Type B pancreatic cell (in vitro differentiated cells): ENCODE measurements around the gene CFAP74. TPM values are rescaled to one million over a fixed set of nuclear protein-coding genes. Genes with fewer than 3 reads are reported as not detected.

ENCODE experiments used
- DNase-seq: peaks from one replicate; pipeline ENCODE4 v3.0.0; 2021; ENCODE audit warnings: mixed read lengths; ENCODE audit not compliant: unreplicated experiment; ENCODE audit errors: extremely low spot score
- H3K27ac Mint-ChIP-seq: 2 replicates; pipeline ENCODE4 v1.8.0; 2021; ENCODE audit warnings: mild to moderate bottlenecking, mixed read lengths
- H3K27me3 Mint-ChIP-seq: 2 replicates; pipeline ENCODE4 v1.8.0; 2021; ENCODE audit warnings: mixed read lengths
- H3K36me3 Mint-ChIP-seq: 2 replicates; pipeline ENCODE4 v1.8.0; 2021; ENCODE audit warnings: mixed read lengths
- H3K4me1 Mint-ChIP-seq: one replicate; pipeline ENCODE4 v1.8.0; 2021; ENCODE audit warnings: mixed read lengths; ENCODE audit not compliant: unreplicated experiment
- H3K4me3 Mint-ChIP-seq: 2 replicates; pipeline ENCODE4 v1.8.0; 2021; ENCODE audit warnings: mild to moderate bottlenecking, mixed read lengths
- H3K9me3 Mint-ChIP-seq: 2 replicates; pipeline ENCODE4 v1.8.0; 2021; ENCODE audit warnings: mixed read lengths
- total RNA-seq: library from RNA; stranded (reverse); gene quantifications from 2 replicates; pipeline ENCODE4 v1.2.1, GENCODE V29; 2021; ENCODE audit warnings: low replicate concordance
- TF ChIP-seq, protein P1 (sequence below): fragments of 200-600 bp; sonication (generic); conservative IDR thresholded peaks from 2 replicates; pipeline ENCODE4 v1.5.0; 2021; ENCODE audit warnings: antibody characterized with exemption, mild to moderate bottlenecking

The CFAP74 gene
- total RNA-seq, 1 donor from 2014 or later, result 1.5 TPM

DNA sequence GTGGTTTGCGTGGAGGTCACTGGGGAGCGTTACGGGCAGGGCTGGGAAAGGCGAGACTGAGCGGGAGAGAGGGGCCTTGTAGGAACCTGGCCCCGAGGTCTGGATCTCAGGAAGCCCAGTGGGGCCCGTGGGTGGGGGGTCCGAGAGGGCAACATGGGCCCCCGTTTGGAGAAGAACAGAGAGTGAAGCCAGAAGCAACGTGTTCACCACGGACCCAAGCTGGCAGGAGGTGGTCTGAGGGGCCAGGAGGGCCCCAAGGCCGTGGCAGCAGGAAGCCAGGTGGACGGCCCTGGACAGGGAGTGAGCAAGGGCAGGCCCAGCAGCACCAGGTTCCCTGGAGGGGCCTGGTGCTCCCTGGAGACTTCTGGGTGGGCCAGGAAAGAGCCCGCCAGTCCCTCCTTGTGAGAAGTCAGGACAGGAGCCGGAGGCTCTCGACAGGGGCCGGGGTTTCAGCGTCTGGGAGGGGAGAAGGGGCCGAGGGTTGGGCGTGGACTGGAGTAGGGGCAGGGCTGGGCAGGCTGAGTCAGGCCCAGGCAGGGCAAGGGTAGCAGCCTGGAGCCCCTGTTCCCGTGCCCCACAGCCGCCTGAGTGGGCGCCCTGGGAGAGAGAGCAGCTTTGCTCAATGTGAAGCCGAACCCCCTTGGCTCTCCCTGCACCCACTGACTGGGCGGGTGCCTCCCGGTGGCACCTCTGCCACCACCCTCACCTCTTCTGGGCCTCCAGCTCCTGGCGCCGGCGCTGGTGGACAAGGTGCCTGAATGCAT lies 33.5 kb downstream of the CFAP74 start:
- H3K27ac Mint-ChIP-seq, result no peak overlapping the region
- H3K9me3 Mint-ChIP-seq, result no peaks in the 10 kb centered on the region
- no peaks in the 10 kb centered on the region for H3K36me3 Mint-ChIP-seq
- peaks cover 10% of the 10 kb centered on the region for H3K27me3 Mint-ChIP-seq
- no peaks in the 10 kb centered on the region for H3K4me1 Mint-ChIP-seq
- H3K4me3 Mint-ChIP-seq, result no peak overlapping the region
- TF ChIP-seq, protein P1, sequence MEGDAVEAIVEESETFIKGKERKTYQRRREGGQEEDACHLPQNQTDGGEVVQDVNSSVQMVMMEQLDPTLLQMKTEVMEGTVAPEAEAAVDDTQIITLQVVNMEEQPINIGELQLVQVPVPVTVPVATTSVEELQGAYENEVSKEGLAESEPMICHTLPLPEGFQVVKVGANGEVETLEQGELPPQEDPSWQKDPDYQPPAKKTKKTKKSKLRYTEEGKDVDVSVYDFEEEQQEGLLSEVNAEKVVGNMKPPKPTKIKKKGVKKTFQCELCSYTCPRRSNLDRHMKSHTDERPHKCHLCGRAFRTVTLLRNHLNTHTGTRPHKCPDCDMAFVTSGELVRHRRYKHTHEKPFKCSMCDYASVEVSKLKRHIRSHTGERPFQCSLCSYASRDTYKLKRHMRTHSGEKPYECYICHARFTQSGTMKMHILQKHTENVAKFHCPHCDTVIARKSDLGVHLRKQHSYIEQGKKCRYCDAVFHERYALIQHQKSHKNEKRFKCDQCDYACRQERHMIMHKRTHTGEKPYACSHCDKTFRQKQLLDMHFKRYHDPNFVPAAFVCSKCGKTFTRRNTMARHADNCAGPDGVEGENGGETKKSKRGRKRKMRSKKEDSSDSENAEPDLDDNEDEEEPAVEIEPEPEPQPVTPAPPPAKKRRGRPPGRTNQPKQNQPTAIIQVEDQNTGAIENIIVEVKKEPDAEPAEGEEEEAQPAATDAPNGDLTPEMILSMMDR, result no peak
- no peak for DNase-seq

DNA sequence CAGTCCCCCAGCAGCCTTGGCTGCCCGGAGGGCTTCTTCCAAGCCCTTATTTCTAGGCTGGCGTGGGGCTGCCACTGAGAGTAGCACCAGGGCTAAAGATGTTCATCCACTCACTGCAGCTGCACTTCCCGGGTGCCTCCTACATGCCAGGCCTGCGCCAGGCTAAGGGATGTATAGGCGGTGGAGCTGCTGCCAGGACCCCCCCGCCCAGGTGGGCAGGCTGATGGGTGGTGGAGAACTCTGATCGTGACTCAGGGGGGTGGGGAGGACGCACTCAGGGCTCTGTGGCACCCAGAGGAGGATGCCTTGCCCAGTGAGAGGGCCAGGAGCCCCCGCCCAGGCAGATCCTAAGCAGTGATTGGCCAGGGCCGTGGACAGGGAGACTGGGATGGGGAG lies 34.1 kb downstream of the CFAP74 start:
- Mint-ChIP-seq H3K9me3 (no peaks in the 10 kb centered on the region), H3K4me1 (no peaks in the 10 kb centered on the region), H3K4me3 (no peak overlapping the region), H3K36me3 (no peaks in the 10 kb centered on the region), H3K27me3 (peaks cover 3% of the 10 kb centered on the region), H3K27ac (no peak overlapping the region)
- DNase-seq, result no peak
- TF ChIP-seq, protein P1, result no peak

DNA sequence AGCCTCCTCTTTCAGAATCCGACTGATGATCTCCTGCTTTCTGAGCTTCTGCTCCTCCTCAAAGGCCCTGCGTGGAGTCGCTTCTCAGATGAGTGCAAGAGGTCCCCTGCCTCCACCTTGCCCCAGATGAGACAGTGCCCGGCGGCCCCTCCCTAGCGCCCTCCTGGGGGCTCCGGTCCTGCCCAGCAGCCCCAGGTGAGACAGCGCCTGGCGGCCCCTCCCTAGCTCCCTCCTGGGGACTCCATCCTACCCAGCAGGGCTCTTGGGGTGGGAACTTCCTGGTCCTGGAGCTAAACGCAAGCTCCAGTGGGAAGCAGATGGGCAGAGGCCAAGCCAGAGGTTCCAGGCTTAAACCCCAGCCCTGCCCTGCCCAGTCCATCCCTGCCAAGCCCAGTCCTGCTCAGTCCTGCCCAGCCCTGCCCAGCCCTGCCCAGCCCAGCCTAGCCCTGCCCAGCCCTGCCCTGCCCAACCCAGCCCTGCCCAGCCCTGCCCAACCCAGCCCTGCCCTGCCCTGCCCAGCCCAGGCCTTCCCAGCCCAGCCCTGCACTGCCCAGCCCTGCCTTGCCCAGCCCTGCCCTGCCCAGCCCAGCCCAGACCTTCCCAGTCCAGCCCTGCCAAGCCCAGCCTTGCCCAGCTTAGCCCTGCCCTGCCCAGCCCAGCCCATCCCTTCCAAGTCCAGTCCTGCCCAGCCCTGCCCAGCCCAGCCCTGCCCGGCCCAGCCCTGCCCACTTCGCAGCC lies 34.6 kb downstream of the CFAP74 start:
- Mint-ChIP-seq H3K27ac (no peak overlapping the region), H3K36me3 (no peaks in the 10 kb centered on the region), H3K4me3 (no peak overlapping the region), H3K9me3 (no peaks in the 10 kb centered on the region), H3K27me3 (peaks cover 3% of the 10 kb centered on the region), H3K4me1 (no peaks in the 10 kb centered on the region)
- no peak for DNase-seq
- TF ChIP-seq, protein P1, result no peak

DNA sequence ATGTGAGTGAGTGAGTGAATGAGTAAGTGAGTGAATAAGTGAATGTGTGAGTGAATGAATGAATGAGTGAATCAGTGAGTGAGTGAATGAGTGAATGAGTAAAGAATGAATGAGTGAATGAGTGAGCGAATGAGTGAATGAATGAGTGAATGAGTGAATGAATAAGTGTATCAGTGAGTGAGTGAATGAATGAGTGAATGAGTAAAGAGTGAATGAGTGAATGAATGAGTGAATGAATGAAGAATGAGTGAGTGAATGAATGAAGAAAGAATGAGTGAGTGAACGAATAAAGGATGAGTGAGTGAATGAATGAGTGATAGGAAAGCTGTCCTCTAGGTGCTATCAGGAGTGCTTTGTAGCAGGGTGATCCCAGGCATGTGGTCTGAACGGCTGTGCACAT lies 35.7 kb downstream of the CFAP74 start:
- TF ChIP-seq, protein P1, result no peak
- Mint-ChIP-seq H3K27ac (no peak overlapping the region), H3K36me3 (no peaks in the 10 kb centered on the region), H3K9me3 (no peaks in the 10 kb centered on the region), H3K4me1 (no peaks in the 10 kb centered on the region), H3K4me3 (no peak overlapping the region), H3K27me3 (peaks cover 3% of the 10 kb centered on the region)
- no peak for DNase-seq

DNA sequence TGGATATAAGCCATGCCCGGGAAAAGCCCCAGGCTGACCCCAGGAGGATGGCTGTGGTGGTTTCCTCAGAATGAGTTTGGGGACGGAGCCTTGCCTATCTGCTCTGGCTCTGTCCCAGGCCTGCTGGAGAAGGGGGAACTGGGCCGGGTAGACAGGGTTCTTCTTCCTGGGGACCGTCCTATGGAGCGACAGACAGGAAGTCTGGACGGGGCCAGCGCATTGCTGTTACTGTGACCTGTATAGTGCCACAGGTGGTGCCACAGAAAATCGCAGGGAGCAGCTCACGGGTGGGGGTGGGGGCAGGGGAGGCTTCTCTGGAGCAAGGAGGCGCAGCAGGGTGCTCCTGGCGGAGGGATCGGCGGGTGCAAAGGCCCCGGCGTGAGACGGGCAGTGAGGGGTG lies 36.4 kb downstream of the CFAP74 start:
- H3K27me3 Mint-ChIP-seq, result peaks cover 6% of the 10 kb centered on the region
- no peak overlapping the region for H3K4me3 Mint-ChIP-seq
- no peak overlapping the region for H3K27ac Mint-ChIP-seq
- H3K4me1 Mint-ChIP-seq, result no peaks in the 10 kb centered on the region
- H3K36me3 Mint-ChIP-seq, result no peaks in the 10 kb centered on the region
- no peaks in the 10 kb centered on the region for H3K9me3 Mint-ChIP-seq
- DNase-seq, result no peak
- TF ChIP-seq, protein P1, result no peak
